CD4-positive, alpha-beta T cell treated with Interleukin-4 for 4 hours (primary cell): ENCODE measurements around the gene EGR4.

Experiments used
- DNase-seq: peaks from one replicate; pipeline ENCODE4 v3.0.0-alpha.2; 2020

The EGR4 gene

DNA sequence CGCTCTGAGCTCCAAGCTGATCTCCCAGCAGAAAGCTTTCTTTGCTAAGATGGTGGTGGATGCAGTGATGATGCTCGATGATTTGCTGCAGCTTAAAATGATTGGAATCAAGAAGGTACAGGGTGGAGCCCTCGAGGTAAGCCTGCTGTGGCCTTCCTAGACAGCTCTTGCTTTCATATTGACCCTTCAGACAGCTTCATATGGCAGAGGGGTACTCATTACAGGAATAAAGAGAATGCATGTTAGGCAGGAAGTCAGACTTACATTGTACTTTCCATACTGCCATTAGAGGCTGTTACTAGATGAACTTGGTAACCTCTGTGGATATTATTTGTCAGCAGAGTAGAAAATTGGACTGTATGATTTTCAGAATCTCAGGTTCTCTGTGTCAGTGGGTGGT, 48.8 kb downstream of the EGR4 start:
- no peak for DNase-seq

DNA sequence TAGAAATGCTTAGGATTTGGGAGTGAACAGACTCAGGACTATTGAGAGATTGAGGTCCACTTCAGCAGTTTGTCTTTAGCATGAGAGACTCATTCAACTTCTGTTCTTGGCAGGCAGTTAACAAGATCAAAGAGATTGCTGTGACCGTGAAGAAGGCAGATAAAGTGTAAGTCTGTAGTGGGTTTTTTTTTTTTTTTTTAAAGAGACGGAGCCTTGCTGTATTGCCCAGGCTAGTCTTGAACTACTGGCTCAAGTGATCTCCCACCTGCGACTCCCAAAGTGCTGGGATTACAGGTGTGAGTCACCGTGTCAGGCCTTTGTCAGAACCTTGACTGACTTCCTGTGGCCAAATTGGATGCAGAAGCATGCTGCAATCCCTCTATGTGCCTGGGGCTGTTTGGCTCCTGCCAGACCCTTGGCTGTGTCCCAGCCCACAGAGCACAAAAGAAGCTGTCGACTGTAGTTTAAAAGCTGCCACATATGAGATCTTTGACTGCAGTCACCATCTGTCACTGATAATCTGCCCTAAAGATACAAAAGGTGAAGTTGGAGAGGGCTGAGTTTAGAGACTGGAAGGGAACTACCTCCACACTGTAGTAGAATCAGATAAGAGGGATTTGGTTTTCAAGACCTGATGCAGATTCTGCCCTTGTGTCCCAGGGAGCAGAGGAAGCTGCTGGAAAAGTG, 49.3 kb downstream of the EGR4 start:
- no peak for DNase-seq
